Activated B cell treated with CpG ODN at 0.5 μM for 24 hours (primary cell): ENCODE data around the gene DDOST. TPM values are rescaled to one million over a fixed set of nuclear protein-coding genes. Genes with fewer than 3 reads are reported as not detected.

ENCODE experiments used
- ATAC-seq: fragments of 200-7000 bp; cut with Tn5 transposase; one replicate; pipeline ENCODE4 v1.10.0; 2021; ENCODE audit warnings: low read depth, mild to moderate bottlenecking, moderate library complexity
- CTCF ChIA-PET: fragments of 350-600 bp; sonication (Branson Sonifier 250); formaldehyde crosslinking; loops from one replicate; lab custom pipeline; 2021; ENCODE audit warnings: antibody characterized with exemption; lab: Charles Lee
- POLR2A ChIA-PET: fragments of 350-600 bp; sonication (Branson Sonifier 250); formaldehyde crosslinking; loops from one replicate; lab custom pipeline; 2021; ENCODE audit warnings: antibody characterized with exemption; lab: Charles Lee
- DNase-seq: peaks from one replicate; pipeline ENCODE4 v3.0.0; 2022
- H3K27ac Mint-ChIP-seq: one replicate; pipeline ENCODE4 v1.8.0; 2020; ENCODE audit warnings: mixed read lengths
- H3K27me3 Mint-ChIP-seq: one replicate; pipeline ENCODE4 v1.8.0; 2021; ENCODE audit warnings: mixed read lengths
- H3K36me3 Mint-ChIP-seq: one replicate; pipeline ENCODE4 v1.8.0; 2021; ENCODE audit warnings: low read depth, mixed read lengths
- H3K4me1 Mint-ChIP-seq: one replicate; pipeline ENCODE4 v1.8.0; 2021; ENCODE audit warnings: mixed read lengths
- H3K4me3 Mint-ChIP-seq: one replicate; pipeline ENCODE4 v1.8.0; 2020; ENCODE audit warnings: mild to moderate bottlenecking, mixed read lengths
- H3K9me3 Mint-ChIP-seq: one replicate; pipeline ENCODE4 v1.8.0; 2020; ENCODE audit warnings: mixed read lengths
- CTCF ChIP-seq: fragments of 200-600 bp; IDR thresholded peaks from one replicate; pipeline ENCODE4 v1.8.0; 2022; ENCODE audit warnings: antibody characterized with exemption, mild to moderate bottlenecking
- intact Hi-C: fragments of 100-400 bp; cut with micrococcal nuclease; formaldehyde crosslinking; loops from one replicate; pipeline ENCODE4 v1.15.1; 2024
- total RNA-seq: library from RNA; stranded (reverse); gene quantifications from 2 replicates; pipeline ENCODE4 v1.2.3, GENCODE V29; 2022

The DDOST gene
- total RNA-seq, 1 donor from 2014 or later, result 132 TPM

- H3K9me3 Mint-ChIP-seq, result no peaks in the 10 kb centered on the region
- DNase-seq, result no peak
- no peak overlapping the region for H3K4me3 Mint-ChIP-seq
- intact Hi-C loops, result no loop called here
- no peak for TF ChIP-seq CTCF
- H3K27me3 Mint-ChIP-seq, result no peaks in the 10 kb centered on the region
- H3K36me3 Mint-ChIP-seq, result peaks cover 23% of the 10 kb centered on the region
- ChIA-PET POLR2A (no interaction called here), CTCF (no interaction called here)
- H3K27ac Mint-ChIP-seq, result no peak overlapping the region
- ATAC-seq, result no peak
- H3K4me1 Mint-ChIP-seq, result peaks cover 3% of the 10 kb centered on the region
Measured at GRCh38 chr1:20644416-20644815, 16.8 kb downstream of the DDOST start.

DNA sequence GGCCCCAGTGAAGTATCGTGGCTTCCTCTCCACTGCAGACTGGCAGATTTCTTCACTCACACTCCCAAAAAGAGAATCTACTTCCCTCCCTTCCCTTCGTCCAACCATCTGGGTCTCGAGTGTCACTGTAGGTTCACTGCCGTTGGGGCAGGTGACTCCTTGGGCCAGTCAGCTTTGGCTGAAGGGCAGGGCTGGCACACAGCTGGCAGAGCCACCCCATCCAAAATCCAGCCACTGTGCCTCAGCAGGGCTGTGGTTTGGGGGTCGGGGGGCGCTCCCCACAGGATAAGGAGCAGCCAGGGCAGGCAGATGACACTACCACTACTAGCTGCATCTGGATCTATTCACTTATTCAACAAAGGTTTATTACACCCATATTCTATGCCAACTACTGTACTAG, 18.1 kb downstream of the DDOST start:
- POLR2A ChIA-PET, result no interaction called here
- no peak for TF ChIP-seq CTCF
- ATAC-seq, result no peak
- H3K4me1 Mint-ChIP-seq, result peaks cover 3% of the 10 kb centered on the region
- intact Hi-C loops, result no loop called here
- CTCF ChIA-PET, result no interaction called here
- peaks cover 18% of the 10 kb centered on the region for H3K36me3 Mint-ChIP-seq
- H3K27me3 Mint-ChIP-seq, result no peaks in the 10 kb centered on the region
- no peak for DNase-seq
- no peak overlapping the region for H3K27ac Mint-ChIP-seq
- no peaks in the 10 kb centered on the region for H3K9me3 Mint-ChIP-seq
- no peak overlapping the region for H3K4me3 Mint-ChIP-seq

DNA sequence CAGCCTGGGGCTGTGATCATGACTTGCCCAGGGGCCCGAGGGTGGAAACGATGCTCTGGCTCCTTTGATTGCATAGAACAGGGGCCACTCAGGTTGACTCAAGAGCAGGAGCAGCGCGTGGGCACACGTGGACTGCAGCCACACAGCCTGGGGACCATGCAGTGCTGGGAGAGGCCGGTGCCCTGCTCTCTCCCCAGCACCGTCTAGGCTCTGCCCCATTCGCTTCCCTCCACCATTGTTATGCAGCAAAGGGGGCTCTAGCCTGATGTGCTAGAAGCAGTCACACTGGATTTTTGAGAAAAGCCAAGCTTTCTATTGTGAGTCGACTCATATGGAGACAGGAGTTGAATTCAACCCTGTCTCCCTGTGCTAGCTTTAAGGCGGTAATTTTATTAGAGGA, 19.2 kb downstream of the DDOST start:
- Mint-ChIP-seq H3K9me3 (no peaks in the 10 kb centered on the region), H3K4me1 (peaks cover 3% of the 10 kb centered on the region), H3K27me3 (no peaks in the 10 kb centered on the region), H3K36me3 (peaks cover 20% of the 10 kb centered on the region), H3K4me3 (no peak overlapping the region), H3K27ac (no peak overlapping the region)
- TF ChIP-seq CTCF, result no peak
- intact Hi-C loops, result loop anchor here (2.0 kb wide), 1 partner anchor 429 kb away; no protein-coding TSS in a partner anchor
- ATAC-seq (no peak), DNase-seq (no peak)
- POLR2A ChIA-PET, result no interaction called here
- CTCF ChIA-PET, result interaction anchor here (1.6 kb wide), 1 partner anchor 12 kb away, joined by 3 read pairs; no protein-coding TSS in a partner anchor

GRCh38 chr1:20640183-20640597, 21.0 kb downstream of the DDOST start:
- no peaks in the 10 kb centered on the region for H3K9me3 Mint-ChIP-seq
- intact Hi-C loops, result loop anchor here (1.0 to 2.0 kb wide), 3 partner anchors 118 to 722 kb away; no protein-coding TSS in a partner anchor
- ChIA-PET POLR2A (no interaction called here), CTCF (interaction anchor here (1.4 to 1.7 kb wide), 2 partner anchors 9 to 115 kb away, joined by 3 to 7 read pairs; no protein-coding TSS in a partner anchor)
- ATAC-seq, result peak; percentile 72
- no peak overlapping the region for H3K27ac Mint-ChIP-seq
- no peak overlapping the region for H3K4me3 Mint-ChIP-seq
- peak; percentile 42 for TF ChIP-seq CTCF
- H3K27me3 Mint-ChIP-seq, result no peaks in the 10 kb centered on the region
- peaks cover 14% of the 10 kb centered on the region for H3K36me3 Mint-ChIP-seq
- DNase-seq, result no peak
- H3K4me1 Mint-ChIP-seq, result peaks cover 3% of the 10 kb centered on the region

DNA sequence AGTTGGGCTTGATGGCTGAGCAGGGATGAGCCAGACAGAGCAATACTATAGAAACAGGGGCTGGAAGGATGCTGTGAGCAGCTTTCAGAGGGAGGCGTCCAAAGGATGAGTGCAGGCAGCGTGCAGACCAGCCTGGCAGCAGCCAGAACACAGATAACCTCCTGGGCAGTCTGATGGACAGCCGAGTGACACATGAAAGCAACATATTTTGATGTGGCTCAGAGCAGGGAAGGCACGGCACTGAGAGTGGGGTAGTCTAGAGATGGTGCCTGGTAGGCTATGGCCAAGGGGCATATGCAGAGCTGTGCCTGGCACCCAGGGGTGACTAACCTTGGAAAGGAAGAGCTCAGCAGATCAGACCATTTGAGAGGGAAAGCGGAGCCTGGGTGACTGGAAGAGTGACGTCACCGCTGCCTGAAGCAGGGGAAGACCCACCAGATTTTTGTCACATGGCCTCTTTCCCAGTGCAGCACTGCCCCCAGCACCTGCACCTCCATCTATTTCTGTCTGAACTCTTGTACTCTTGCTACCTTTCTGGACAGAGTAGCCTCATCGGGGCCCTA, 24.3 kb downstream of the DDOST start:
- H3K36me3 Mint-ChIP-seq, result peaks cover 10% of the 10 kb centered on the region
- H3K4me3 Mint-ChIP-seq, result no peak overlapping the region
- intact Hi-C loops, result no loop called here
- peaks cover 15% of the 10 kb centered on the region for H3K4me1 Mint-ChIP-seq
- ChIA-PET POLR2A (no interaction called here), CTCF (interaction anchor here (1.0 kb wide), 1 partner anchor 114 kb away, joined by 3 read pairs; no protein-coding TSS in a partner anchor)
- H3K9me3 Mint-ChIP-seq, result no peaks in the 10 kb centered on the region
- ATAC-seq (no peak), DNase-seq (no peak)
- no peaks in the 10 kb centered on the region for H3K27me3 Mint-ChIP-seq
- no peak overlapping the region for H3K27ac Mint-ChIP-seq
- TF ChIP-seq CTCF, result no peak
